GM18873 (cell line): ENCODE results near the gene DPP6.

ENCODE experiments used
- ATAC-seq: cut with Tn5 transposase; IDR thresholded peaks from one replicate; pipeline ENCODE4 v1.9.1; 2021; ENCODE audit warnings: mild to moderate bottlenecking, moderate library complexity, moderate number of reproducible peaks; ENCODE audit not compliant: unreplicated experiment, low FRiP score

The DPP6 gene

DNA sequence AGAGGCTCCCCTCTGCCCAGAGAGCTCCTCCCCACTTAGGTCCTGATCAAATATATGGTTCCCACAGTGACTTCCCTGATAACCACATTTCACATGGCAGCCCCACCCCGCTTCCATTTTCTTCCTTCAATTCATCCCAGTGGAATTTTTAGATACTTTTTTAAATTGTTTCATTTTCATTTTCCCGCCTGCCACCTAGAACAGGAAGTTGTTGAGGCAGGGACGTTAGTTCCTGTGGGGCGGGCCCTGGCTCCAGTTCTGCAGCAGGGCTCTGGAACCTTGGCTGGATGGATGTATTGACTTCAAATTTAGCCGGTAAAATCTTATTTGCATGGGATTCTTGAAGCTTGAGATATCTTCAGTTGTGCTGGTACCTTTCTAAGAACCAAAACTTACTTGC lies 724.2 kb downstream of the DPP6 start:
- ATAC-seq, result no peak

DNA sequence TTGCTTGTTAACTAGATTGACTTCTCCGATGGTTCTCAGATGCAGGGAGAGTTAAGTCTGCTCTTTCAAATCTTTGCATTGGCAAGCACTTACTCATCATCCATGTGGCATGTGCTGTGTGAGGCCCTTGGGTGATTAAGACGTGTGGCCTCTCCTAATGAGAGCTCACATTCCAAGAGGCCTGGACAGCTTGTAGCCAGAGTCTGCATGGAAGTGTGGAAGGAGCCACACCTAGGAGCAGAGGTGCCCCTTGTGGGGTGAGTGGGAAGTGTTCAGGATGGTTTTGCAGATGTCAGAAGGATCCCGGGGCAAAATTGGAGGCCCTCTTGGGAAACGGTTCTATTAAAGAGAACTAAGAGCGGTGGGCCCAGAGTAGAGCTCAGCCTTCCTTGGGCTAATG lies 724.8 kb downstream of the DPP6 start:
- no peak for ATAC-seq

DNA sequence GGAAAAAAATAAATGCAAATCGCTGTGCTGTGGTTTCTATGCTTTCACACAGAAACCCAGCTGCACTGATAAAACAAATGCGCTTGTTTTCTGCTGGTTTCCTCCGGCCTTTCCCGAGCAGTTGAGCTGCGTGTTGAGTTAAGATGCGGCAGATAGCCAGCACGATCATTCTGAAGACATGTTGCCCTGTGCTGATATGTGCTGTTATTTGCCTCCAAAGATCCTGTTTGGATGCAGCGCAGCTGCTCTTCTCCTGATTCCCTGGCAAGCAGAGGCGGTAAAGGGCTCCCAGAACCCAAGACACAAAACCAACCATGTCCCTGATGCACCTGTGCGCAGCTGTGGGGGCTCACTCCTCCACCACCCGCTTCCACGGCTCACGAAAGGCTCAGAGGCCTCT lies 725.3 kb downstream of the DPP6 start:
- no peak for ATAC-seq

DNA sequence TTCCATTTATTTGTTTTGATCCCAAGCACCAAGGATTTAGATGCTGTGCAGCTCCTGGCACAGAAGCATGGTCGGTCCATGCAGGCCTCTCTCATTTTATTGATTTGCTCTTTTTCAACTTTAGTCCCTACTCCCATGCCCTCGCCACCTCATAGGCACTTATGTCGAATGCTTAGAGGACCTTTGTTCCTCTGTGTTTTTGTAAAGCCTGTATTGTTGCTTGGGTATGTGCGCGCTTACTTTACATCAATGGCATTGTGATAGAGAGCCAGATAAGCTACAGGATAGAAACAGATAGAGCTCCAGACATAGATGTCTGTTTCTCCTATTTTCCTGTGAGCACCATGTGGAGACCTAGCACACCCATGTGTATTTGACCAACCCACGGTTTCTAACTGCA lies 725.7 kb downstream of the DPP6 start:
- no peak for ATAC-seq

DNA sequence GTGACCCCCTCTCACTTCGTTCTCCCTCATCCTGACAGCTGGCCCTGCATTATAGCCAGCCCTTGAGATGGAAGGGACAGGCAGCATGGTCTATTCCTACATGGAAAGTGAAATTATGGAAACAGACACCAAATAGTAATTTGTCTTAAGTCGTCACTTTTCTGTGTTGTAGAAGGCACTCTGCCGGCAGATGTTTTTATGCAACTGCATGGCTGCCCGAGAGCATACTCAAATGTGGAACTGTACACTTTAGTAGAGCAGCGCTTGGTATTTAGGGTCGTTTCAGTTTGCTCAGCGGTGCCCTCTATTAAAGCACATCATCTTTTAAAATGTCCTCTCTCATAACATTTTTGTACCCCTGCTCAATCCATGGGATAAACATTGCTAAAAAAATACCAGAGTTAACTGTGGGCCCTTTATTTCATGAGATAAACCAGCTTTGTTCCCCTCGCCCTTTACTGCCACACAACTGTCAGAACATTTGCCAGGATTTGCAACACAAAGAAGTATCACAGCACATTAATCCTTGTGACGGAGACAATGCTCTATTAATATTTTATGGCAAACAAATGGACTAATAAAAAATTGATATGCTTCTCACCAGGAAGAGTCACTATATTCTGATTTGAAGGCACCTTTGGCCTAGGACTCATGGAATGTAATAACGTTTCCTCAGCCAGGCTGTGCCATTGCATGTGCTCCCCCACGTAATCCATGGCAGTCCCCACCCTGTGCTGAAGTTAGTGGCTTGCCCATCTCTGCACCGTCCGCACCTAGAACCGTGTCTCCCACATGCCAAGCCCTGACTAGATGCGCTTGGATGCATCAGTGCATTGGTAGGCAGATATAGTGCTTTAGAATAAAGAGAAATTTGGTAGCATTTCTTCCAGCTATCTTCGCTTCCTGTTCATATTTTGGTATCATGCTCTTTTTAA lies 729.4 kb downstream of the DPP6 start:
- ATAC-seq, result no peak

- no peak for ATAC-seq
These were observed 731.2 kb downstream of the DPP6 start for GRCh38 chr7:154783281-154783909.

- ATAC-seq, result no peak
These were observed 733.7 kb downstream of the DPP6 start for GRCh38 chr7:154785898-154786297.

DNA sequence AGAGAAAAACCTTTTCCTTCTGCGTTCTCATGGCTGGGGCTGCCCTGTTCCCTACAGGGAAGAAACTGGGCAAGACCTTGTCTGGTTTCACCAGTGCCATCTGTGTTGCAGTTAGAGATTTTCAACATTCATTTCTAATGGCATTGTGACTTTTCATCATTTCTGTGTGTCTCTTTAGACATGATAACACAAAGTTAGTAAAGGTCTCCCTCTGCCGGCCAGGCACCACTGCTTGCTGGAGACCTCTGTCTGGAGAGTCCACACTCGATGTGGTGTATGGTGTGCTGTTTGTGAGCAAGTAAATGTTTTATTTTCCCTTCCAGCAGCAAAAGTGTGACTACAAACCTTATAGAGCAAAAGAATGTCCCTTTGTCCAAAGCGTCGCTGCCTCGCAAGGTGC lies 737.2 kb downstream of the DPP6 start:
- no peak for ATAC-seq

DNA sequence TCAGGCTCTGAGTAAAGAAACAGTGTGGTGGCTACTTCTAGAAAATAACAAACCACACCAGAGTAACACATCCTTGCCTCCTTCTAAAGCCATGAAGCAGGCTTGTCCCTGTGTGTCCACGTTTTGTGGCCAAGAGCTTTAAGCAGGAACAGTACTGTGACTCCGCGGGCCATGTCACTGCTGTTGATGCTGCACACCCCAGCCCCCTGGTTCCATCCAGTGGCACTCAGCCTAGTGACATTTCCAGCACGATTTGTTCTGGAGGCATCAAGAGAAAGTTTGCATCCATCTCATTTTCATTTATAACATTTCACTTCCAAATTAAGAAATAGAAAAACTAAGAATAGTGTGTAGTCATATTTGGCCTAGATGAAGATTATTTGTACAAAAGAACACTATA lies 739.4 kb downstream of the DPP6 start:
- no peak for ATAC-seq

- no peak for ATAC-seq
These were observed 740.3 kb downstream of the DPP6 start for GRCh38 chr7:154792436-154793055.

- no peak for ATAC-seq
These were observed 742.1 kb downstream of the DPP6 start for GRCh38 chr7:154794147-154794780.

GRCh38 chr7:154795014-154795413 lies 742.8 kb downstream of the DPP6 start:
- no peak for ATAC-seq

- no peak for ATAC-seq
These were observed 743.2 kb downstream of the DPP6 start for GRCh38 chr7:154795437-154795836.

DNA sequence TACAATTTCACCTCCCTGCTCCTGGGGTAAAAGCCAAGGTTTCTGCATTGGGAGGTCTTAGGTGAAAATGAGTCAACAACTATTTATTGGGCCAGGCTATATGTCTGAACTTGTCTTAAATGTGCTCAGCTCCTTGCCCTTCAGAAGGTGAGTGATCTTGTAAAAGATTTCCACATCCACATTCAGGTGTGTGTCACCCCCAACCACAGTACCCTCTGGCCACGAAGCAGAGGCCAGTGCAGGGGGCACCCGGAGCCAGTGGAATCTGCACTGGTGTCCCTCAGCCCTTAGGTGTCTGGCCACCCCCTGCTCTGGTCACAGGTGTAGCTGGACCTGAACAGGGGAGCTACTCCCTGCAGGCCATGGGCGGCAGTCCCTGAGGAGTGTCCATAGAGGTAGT lies 752.3 kb downstream of the DPP6 start:
- no peak for ATAC-seq

DNA sequence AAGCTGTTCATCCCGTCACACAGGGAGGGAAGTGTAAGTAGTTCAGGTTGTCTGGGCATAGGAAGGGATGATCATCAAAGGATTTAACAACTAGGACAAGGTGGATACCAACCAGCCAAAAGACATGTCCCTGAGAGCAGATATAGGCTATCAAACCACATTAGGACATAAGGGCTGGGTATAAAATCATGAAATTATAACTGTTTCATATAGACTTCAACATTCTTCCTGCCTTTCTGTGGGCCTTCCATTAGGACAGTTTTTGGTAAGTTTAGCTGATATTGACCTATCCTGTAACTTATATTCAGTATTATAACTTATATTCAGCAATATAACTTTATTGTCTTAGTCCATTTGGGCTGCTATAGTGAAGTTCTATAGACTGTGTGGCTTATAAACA lies 759.8 kb downstream of the DPP6 start:
- no peak for ATAC-seq

DNA sequence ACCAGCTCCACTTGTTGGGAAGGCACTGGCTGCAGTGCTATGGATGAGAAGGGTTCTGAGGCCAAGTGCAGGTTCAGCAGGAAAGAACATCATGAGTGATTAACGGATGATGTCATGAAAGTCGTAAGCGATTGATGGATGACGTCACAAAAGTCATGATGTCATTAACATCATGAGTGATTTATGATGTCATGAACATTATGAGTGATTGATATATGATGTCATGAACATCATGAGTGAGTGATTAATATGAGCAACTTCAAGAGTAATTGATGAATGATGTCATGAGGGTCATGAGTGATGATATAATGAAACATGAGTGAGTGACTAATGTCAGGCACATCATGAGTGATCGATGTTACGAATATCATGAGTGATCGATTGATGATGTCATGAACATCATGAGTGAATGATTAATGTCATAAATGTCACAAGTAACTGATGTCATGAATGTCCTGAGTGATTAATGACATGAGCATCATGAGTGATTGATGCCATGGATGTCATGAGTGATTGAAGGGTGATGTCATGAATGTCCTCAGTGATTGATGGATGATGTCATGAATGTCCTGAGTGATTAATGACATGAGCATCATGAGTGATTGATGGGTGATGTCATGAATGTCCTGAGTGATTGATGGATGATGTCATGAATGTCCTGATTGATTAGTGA lies 765.2 kb downstream of the DPP6 start:
- ATAC-seq, result no peak

DNA sequence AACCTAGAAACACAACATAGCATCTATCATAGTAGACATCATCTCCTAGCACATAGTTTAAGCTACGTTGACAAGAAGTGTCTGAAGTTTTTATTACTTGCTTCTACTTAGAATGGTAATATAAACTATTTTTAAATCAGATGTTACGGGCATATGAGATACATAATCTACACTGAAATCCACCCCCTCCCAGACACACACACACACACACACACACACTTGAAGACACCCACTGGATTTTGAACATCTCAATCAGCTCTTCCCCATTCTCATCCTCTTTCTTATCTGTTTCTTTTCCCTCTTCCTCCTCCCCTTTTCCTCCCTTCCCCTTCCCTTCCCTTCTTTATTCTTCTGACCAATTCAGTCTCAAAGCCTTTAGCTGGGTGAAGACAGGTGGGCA lies 774.8 kb downstream of the DPP6 start:
- no peak for ATAC-seq

DNA sequence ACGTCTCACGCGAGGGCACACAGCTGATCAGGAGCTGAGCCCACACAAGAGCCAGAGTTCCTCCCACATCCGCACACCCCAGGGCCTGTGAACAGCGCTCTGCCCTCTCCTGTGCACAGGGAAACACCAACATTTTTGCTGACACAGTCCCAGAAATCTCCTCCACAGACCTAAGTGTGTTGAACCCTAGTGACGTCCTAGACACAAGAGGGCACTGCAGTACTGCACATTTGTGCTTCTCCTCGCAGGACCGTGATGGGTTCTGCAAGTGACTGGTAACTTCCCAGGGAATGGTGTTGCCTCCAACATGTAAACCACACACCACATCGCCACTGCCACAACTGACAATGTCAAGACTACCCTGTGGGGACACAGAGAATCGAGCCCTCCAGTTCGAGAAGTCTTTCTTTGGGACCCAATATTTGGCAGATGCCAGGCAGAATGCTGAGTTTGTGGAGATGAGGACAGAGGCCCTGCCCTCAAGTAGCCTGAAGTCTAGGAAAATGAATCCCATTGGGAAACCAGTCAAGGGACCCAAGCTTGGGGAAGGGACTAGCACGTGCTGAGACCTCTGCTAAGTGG lies 780.5 kb downstream of the DPP6 start:
- ATAC-seq, result peak; percentile 44

- ATAC-seq, result no peak
These were observed 783.8 kb downstream of the DPP6 start for GRCh38 chr7:154836021-154836448.

DNA sequence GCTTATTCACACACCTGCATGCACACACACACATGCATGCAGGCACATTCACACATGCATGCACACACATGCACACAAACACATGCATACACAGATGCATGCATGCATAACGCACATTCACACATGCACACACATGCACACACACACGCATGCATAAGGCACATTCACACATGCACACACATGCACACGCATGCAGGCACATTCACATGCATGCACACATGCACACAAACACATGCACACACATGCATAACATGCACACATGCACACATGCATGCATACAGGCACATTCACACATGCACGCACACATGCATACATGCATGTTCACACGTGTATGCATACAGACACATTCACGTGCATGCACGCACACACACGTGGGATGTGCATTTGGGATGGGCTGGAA lies 784.9 kb downstream of the DPP6 start:
- ATAC-seq, result no peak
